ENCODE data around the gene SLC12A7. TPM values are rescaled to one million over a fixed set of nuclear protein-coding genes. Genes with fewer than 3 reads are reported as not detected.
"Not testable (repeated sequence)": the region's sequence is repeated elsewhere in the genome, so short reads cannot be mapped to it uniquely, and the experiment has no call there.

The SLC12A7 gene
- total RNA-seq, 4 donors from 2014 or later: 87.2 to 182 (median 116) TPM

DNA sequence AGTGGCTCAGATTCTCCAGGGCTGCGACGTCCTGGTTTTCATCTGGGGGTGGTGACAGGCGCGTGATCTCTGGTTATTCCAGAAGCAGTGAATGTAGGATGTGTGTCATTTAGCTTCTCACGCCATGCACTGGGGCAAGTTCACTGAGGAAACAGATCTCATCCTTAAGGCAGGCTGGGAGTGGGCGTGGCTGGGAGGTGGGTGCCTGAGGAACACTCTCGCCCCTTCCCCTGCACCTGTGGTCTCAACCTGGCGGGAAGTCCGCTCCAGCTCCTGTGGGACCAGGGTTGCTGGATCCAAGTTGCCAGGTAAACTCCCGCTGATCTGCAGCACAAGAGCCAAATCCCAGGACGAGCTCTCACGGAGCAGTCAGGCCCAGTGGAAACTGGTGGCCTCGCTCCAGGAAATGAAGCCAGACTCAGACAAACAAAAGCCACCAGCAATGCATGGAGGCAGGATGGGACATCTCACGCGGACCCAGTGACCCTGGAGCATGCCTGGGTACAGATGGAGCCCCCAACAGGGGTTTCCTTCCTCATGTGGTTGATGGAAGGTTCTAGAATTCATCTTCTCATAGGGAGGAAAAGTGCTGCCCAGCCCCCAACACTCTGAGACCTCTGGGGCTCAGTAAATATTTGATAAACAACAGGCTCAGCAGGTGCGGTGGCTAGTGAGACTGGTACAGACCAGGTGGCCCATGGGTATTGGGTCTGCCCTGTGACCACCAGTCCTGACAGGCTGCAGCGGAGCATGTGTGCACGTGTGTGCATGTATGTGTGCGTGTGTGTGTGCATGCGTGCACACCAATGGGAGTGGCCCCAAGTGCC lies 16.3 kb upstream of the SLC12A7 start:
- no peaks in the 10 kb centered on the region for H3K36me3 ChIP-seq
- peaks cover 0 to 36% (median 0%) of the 10 kb centered on the region in 4 donors for H3K4me1 ChIP-seq
- peak overlapping the region in 3 of 4 donors; percentile 14 to 45 (median 34) for H3K27ac ChIP-seq

DNA sequence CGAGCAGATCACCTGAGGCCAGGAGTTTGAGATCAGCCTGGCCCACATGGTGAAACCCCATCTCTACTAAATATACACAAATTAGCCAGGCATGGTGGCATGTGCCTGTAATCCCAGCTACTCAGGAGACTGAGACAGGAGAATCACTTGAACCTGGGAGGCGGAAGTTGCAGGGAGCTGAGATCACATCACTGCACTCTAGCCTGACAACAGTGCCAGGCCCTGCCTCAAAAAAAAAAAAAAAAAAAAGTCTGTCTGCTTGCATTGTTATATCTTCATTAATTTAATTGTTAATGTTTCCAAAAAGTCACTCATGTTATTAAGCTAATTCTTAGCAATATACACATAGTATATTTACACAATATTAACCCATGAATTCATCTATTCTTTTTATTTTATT lies 13.8 kb upstream of the SLC12A7 start:
- H3K4me3 ChIP-seq, H3K27me3 ChIP-seq, H3K9me3 ChIP-seq, H3K36me3 ChIP-seq, DNase-seq: not testable (repeated sequence)
- Histone ChIP-seq H3K27ac (peak overlapping the region in 2 of 4 donors; percentile 14 to 68), H3K4me1 (peaks cover 0 to 31% (median 0%) of the 10 kb centered on the region in 4 donors)

More for the DNA sequence above, 16.3 kb upstream of the SLC12A7 start:
- no peak overlapping the region for H3K4me3 ChIP-seq
- H3K9me3 ChIP-seq: no peaks in the 10 kb centered on the region
- no peaks in the 10 kb centered on the region for H3K27me3 ChIP-seq
- DNase-seq: no peak
- TF ChIP-seq, protein P1, sequence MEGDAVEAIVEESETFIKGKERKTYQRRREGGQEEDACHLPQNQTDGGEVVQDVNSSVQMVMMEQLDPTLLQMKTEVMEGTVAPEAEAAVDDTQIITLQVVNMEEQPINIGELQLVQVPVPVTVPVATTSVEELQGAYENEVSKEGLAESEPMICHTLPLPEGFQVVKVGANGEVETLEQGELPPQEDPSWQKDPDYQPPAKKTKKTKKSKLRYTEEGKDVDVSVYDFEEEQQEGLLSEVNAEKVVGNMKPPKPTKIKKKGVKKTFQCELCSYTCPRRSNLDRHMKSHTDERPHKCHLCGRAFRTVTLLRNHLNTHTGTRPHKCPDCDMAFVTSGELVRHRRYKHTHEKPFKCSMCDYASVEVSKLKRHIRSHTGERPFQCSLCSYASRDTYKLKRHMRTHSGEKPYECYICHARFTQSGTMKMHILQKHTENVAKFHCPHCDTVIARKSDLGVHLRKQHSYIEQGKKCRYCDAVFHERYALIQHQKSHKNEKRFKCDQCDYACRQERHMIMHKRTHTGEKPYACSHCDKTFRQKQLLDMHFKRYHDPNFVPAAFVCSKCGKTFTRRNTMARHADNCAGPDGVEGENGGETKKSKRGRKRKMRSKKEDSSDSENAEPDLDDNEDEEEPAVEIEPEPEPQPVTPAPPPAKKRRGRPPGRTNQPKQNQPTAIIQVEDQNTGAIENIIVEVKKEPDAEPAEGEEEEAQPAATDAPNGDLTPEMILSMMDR (IDR thresholded peaks at IDR 0.05): no peak
- TF ChIP-seq POLR2A (IDR thresholded peaks at IDR 0.05): no peak

DNA sequence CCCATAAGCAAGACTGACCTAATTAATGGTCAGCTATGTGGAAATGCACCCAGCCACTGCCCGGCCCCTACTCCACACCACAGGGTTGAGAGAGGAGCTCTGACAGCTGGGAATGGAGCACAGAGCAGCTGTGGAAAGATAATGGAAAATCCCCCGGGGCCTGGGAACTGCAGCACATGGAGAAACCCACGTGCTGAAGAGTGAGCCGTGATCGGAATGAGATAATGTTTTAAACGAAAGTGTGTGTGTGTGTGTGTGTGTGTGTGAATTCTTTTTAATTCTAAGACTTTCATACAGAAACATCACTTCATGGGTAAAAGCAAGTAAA lies 13.1 kb upstream of the SLC12A7 start:
- no peaks in the 10 kb centered on the region for H3K27me3 ChIP-seq
- H3K27ac ChIP-seq: peak overlapping the region in 2 of 4 donors; percentile 31 to 68
- H3K4me3 ChIP-seq: no peak overlapping the region
- TF ChIP-seq, protein P1 (IDR thresholded peaks at IDR 0.05): no peak
- no peak for TF ChIP-seq POLR2A (IDR thresholded peaks at IDR 0.05)
- peaks cover 0 to 24% (median 0%) of the 10 kb centered on the region in 4 donors for H3K4me1 ChIP-seq
- no peaks in the 10 kb centered on the region for H3K9me3 ChIP-seq
- DNase-seq: no peak
- H3K36me3 ChIP-seq: no peaks in the 10 kb centered on the region

- H3K27me3 ChIP-seq: no peaks in the 10 kb centered on the region
- TF ChIP-seq POLR2A (IDR thresholded peaks at IDR 0.05): no peak
- TF ChIP-seq, protein P1 (IDR thresholded peaks at IDR 0.05): no peak
- H3K36me3 ChIP-seq: no peaks in the 10 kb centered on the region
- H3K9me3 ChIP-seq: no peaks in the 10 kb centered on the region
- H3K4me1 ChIP-seq: peaks cover 0 to 23% (median 0%) of the 10 kb centered on the region in 4 donors
- no peak overlapping the region for H3K4me3 ChIP-seq
- peak overlapping the region in 2 of 4 donors; percentile 31 to 68 for H3K27ac ChIP-seq
- DNase-seq: no peak
Observed at GRCh38 chr5:1124205-1125029, 12.6 kb upstream of the SLC12A7 start.

- Histone ChIP-seq H3K36me3 (no peaks in the 10 kb centered on the region), H3K27me3 (no peaks in the 10 kb centered on the region), H3K4me3 (no peak overlapping the region), H3K4me1 (peaks cover 0 to 22% (median 2%) of the 10 kb centered on the region in 4 donors), H3K27ac (peak overlapping the region in 1 of 4 donors; percentile 68), H3K9me3 (no peaks in the 10 kb centered on the region)
- TF ChIP-seq, protein P1 (IDR thresholded peaks at IDR 0.05): no peak
- no peak for TF ChIP-seq POLR2A (IDR thresholded peaks at IDR 0.05)
- DNase-seq: no peak
Observed at GRCh38 chr5:1123418-1124147, 11.7 kb upstream of the SLC12A7 start.
